Breast epithelium (tissue), 4 donors: ENCODE data around the gene TMEM247. TPM values are rescaled to one million over a fixed set of nuclear protein-coding genes. Genes with fewer than 3 reads are reported as not detected.

Source experiments
- DNase-seq, 2 donors: peaks; one replicate each; pipeline ENCODE4 v3.0.0-alpha.2; 2019; ENCODE audit warnings: low spot score in 2 of 2
- H3K27ac ChIP-seq, 2 donors: fragments of 200-600 bp; sonication (generic) in 1 of 2; one replicate each; pipeline ENCODE4 v1.5.1; 2016 to 2019; ENCODE audit warnings: mild to moderate bottlenecking in 1 of 2
- H3K27me3 ChIP-seq, 2 donors: fragments of 200-600 bp; sonication (generic) in 1 of 2; one replicate each; pipeline versions ENCODE4 v1.5.1 to v1.6.0; 2017 to 2019; ENCODE audit warnings: control low read depth in 1 of 2, mild to moderate bottlenecking in 1 of 2
- H3K36me3 ChIP-seq: fragments of 200-600 bp; one replicate; pipeline ENCODE4 v1.5.1; 2019
- H3K4me1 ChIP-seq, 2 donors: fragments of 200-600 bp; sonication (generic); one replicate each; pipeline ENCODE4 v1.5.1; 2016 to 2019; ENCODE audit warnings: control low read depth in 1 of 2
- H3K4me3 ChIP-seq, 3 donors: fragments of 200-600 bp; sonication (generic); 1 replicate in 2 of 3; 2 replicates in 1 of 3; pipeline ENCODE4 v1.5.1; 2016 to 2019; ENCODE audit warnings: mild to moderate bottlenecking in 3 of 3, moderate library complexity in 2 of 3
- H3K9me3 ChIP-seq, 2 donors: fragments of 200-600 bp; sonication (generic) in 1 of 2; one replicate each; pipeline ENCODE4 v1.5.1; 2016 to 2019; ENCODE audit warnings: control low read depth in 1 of 2
- CTCF ChIP-seq, 3 donors: fragments of 450-650 bp; IDR thresholded peaks; one replicate each; pipeline ENCODE4 v1.5.1; 2016 to 2017; ENCODE audit warnings: antibody characterized with exemption in 3 of 3, mild to moderate bottlenecking in 3 of 3, moderate library complexity in 3 of 3
- POLR2A ChIP-seq: fragments of 450-650 bp; IDR thresholded peaks from one replicate; pipeline ENCODE4 v1.6.1; 2016; ENCODE audit warnings: antibody characterized with exemption, mild to moderate bottlenecking, moderate library complexity
- POLR2AphosphoS5 ChIP-seq, 3 donors: sonication (generic); formaldehyde crosslinking; IDR thresholded peaks; one replicate each; pipeline ENCODE4 v1.6.1; 2017; ENCODE audit warnings: antibody characterized with exemption in 3 of 3
- intact Hi-C: fragments of 100-400 bp; cut with DNase I; formaldehyde crosslinking; loops from one replicate; pipeline ENCODE4 v1.15.1; 2023; ENCODE audit warnings: low total_unique reads
- total RNA-seq, 3 donors: library from RNA; depleted of rRNA; stranded (reverse); fragments of >200 nt; gene quantifications; one replicate each; pipeline ENCODE4 v1.1.0, GENCODE V29; 2016

The TMEM247 gene
- total RNA-seq, 3 donors from 2014 or later, result not detected

- no peaks in the 10 kb centered on the region for H3K36me3 ChIP-seq
- H3K27me3 ChIP-seq, result no peaks in the 10 kb centered on the region
- no peaks in the 10 kb centered on the region for H3K4me1 ChIP-seq
- H3K4me3 ChIP-seq, result no peak overlapping the region
- no peaks in the 10 kb centered on the region for H3K9me3 ChIP-seq
- intact Hi-C loops, result no loop called here
- no peak overlapping the region for H3K27ac ChIP-seq
- TF ChIP-seq CTCF (IDR thresholded peaks at IDR 0.05) (no peak), POLR2A (no peak), POLR2AphosphoS5 (IDR thresholded peaks at IDR 0.05) (no peak)
- DNase-seq, result no peak
Observed at GRCh38 chr2:46480562-46480961, 1.2 kb downstream of the TMEM247 start.

GRCh38 chr2:46481198-46482193, 2.1 kb downstream of the TMEM247 start:
- intact Hi-C loops, result no loop called here
- Histone ChIP-seq H3K4me3 (no peak overlapping the region), H3K27me3 (no peaks in the 10 kb centered on the region), H3K27ac (no peak overlapping the region), H3K9me3 (no peaks in the 10 kb centered on the region), H3K36me3 (no peaks in the 10 kb centered on the region), H3K4me1 (no peaks in the 10 kb centered on the region)
- no peak for DNase-seq
- TF ChIP-seq CTCF (IDR thresholded peaks at IDR 0.05) (no peak), POLR2AphosphoS5 (IDR thresholded peaks at IDR 0.05) (no peak), POLR2A (no peak)

GRCh38 chr2:46482490-46482889, 3.1 kb downstream of the TMEM247 start:
- intact Hi-C loops, result no loop called here
- H3K27me3 ChIP-seq, result no peaks in the 10 kb centered on the region
- H3K9me3 ChIP-seq, result no peaks in the 10 kb centered on the region
- TF ChIP-seq POLR2AphosphoS5 (IDR thresholded peaks at IDR 0.05), result no peak
- no peak for TF ChIP-seq CTCF (IDR thresholded peaks at IDR 0.05)
- TF ChIP-seq POLR2A, result no peak
- no peak for DNase-seq
- H3K27ac ChIP-seq, result no peak overlapping the region
- H3K4me1 ChIP-seq, result no peaks in the 10 kb centered on the region
- H3K36me3 ChIP-seq, result no peaks in the 10 kb centered on the region
- no peak overlapping the region for H3K4me3 ChIP-seq

GRCh38 chr2:46485002-46485401, 5.6 kb downstream of the TMEM247 start:
- Histone ChIP-seq H3K4me3 (no peak overlapping the region), H3K27me3 (no peaks in the 10 kb centered on the region), H3K9me3 (no peaks in the 10 kb centered on the region), H3K36me3 (no peaks in the 10 kb centered on the region), H3K4me1 (no peaks in the 10 kb centered on the region), H3K27ac (no peak overlapping the region)
- TF ChIP-seq POLR2A (no peak), POLR2AphosphoS5 (IDR thresholded peaks at IDR 0.05) (no peak), CTCF (IDR thresholded peaks at IDR 0.05) (no peak)
- no peak for DNase-seq
- intact Hi-C loops, result no loop called here

GRCh38 chr2:46486436-46486835, 7.1 kb downstream of the TMEM247 start:
- TF ChIP-seq CTCF (IDR thresholded peaks at IDR 0.05), result no peak
- TF ChIP-seq POLR2A, result no peak
- TF ChIP-seq POLR2AphosphoS5 (IDR thresholded peaks at IDR 0.05), result no peak
- Histone ChIP-seq H3K4me3 (no peak overlapping the region), H3K27me3 (no peaks in the 10 kb centered on the region), H3K27ac (no peak overlapping the region), H3K9me3 (no peaks in the 10 kb centered on the region), H3K4me1 (no peaks in the 10 kb centered on the region), H3K36me3 (no peaks in the 10 kb centered on the region)
- DNase-seq, result no peak
- intact Hi-C loops, result no loop called here
